HepG2 (cell line): Measurements from ENCODE around the gene SPRYD4. TPM values are rescaled to one million over a fixed set of nuclear protein-coding genes. Genes with fewer than 3 reads are reported as not detected.

Source experiments
- ASH2L ChIP-seq: fragments of 300-600, 200-600 bp; sonication (generic); IDR thresholded peaks from 2 replicates; pipeline ENCODE4 v1.7.0; 2017; ENCODE audit warnings: low read depth, mild to moderate bottlenecking, moderate library complexity, mixed read lengths, low read length; ENCODE audit not compliant: insufficient read length
- ATF5 ChIP-seq: sonication (generic); formaldehyde crosslinking; IDR thresholded peaks from 2 replicates; pipeline ENCODE4 v1.4.0; 2020; ENCODE audit warnings: mild to moderate bottlenecking, low read depth, missing genetic modification reagents
- BRF2 ChIP-seq: sonication (generic); formaldehyde crosslinking; IDR thresholded peaks from 2 replicates; pipeline ENCODE4 v1.8.1; 2022; ENCODE audit warnings: mild to moderate bottlenecking, missing genetic modification reagents
- DMAP1 ChIP-seq: IDR thresholded peaks from 2 replicates; pipeline ENCODE4 v1.6.1; 2016
- FOXJ3 ChIP-seq: sonication (generic); formaldehyde crosslinking; IDR thresholded peaks from 2 replicates; pipeline ENCODE4 v1.4.0; 2020; ENCODE audit warnings: missing genetic modification reagents, mild to moderate bottlenecking, borderline replicate concordance
- HNF4G ChIP-seq, 2 experiments: sonication (generic) in 1 of 2; formaldehyde crosslinking in 1 of 2; IDR thresholded peaks; 2 replicates each; pipeline versions ENCODE4 v1.4.0 to v1.6.1; 2011 to 2020; ENCODE audit warnings: borderline replicate concordance in 2 of 2, low read depth in 2 of 2, mild to moderate bottlenecking in 2 of 2, low read length in 1 of 2, missing genetic modification reagents in 1 of 2, moderate library complexity in 1 of 2
- HNRNPL ChIP-seq: fragments of 200-400 bp; formaldehyde crosslinking; IDR thresholded peaks from 2 replicates; pipeline ENCODE4 v1.6.1; 2017; ENCODE audit warnings: mild to moderate bottlenecking, low read depth, low read length
- HOXA5 ChIP-seq: sonication (generic); formaldehyde crosslinking; IDR thresholded peaks from 2 replicates; pipeline ENCODE4 v1.4.0; 2020; ENCODE audit warnings: missing genetic modification reagents
- LRRFIP1 ChIP-seq: sonication (generic); formaldehyde crosslinking; conservative IDR thresholded peaks from 2 replicates; pipeline ENCODE4 v1.4.0; 2020; ENCODE audit warnings: missing genetic modification reagents
- MAF1 ChIP-seq: sonication (generic); formaldehyde crosslinking; IDR thresholded peaks from 2 replicates; pipeline ENCODE4 v1.5.0; 2020; ENCODE audit warnings: missing genetic modification reagents, borderline replicate concordance
- ZBTB3 ChIP-seq: sonication (generic); formaldehyde crosslinking; IDR thresholded peaks from 2 replicates; pipeline ENCODE4 v1.4.0; 2020; ENCODE audit warnings: low read depth, mild to moderate bottlenecking, moderate library complexity, missing genetic modification reagents, borderline replicate concordance
- ZNF136 ChIP-seq: sonication (generic); formaldehyde crosslinking; IDR thresholded peaks from 2 replicates; pipeline ENCODE4 v1.8.1; 2022; ENCODE audit warnings: low read depth, mild to moderate bottlenecking, moderate library complexity, missing genetic modification reagents
- ZNF207 ChIP-seq: fragments of 450-650 bp; IDR thresholded peaks from 2 replicates; pipeline ENCODE4 v1.6.1; 2016; ENCODE audit warnings: antibody characterized with exemption, borderline replicate concordance
- ZNF318 ChIP-seq: sonication (generic); formaldehyde crosslinking; IDR thresholded peaks from 2 replicates; pipeline ENCODE4 v1.4.0; 2020; ENCODE audit warnings: mild to moderate bottlenecking, missing genetic modification reagents
- ZNF468 ChIP-seq: sonication (generic); formaldehyde crosslinking; IDR thresholded peaks from 2 replicates; pipeline ENCODE4 v1.8.0; 2022; ENCODE audit warnings: mild to moderate bottlenecking, moderate library complexity, missing genetic modification reagents
- polyA plus RNA-seq, 8 experiments: library from polyadenylated mRNA; depleted of rRNA in 3 of 8; stranded (reverse) in 7 of 8; unstranded in 1 of 8; fragments of >200 nt; fragmentation: Illumina TruSeq in 4 of 8; extraction: Trizol in 4 of 8; gene quantifications; 2 replicates each; pipeline versions ENCODE4 v1.2.1 to v1.2.3, GENCODE V29; 2011 to 2016; ENCODE audit warnings: low read depth in 4 of 8, missing spikeins in 1 of 8, mixed read lengths in 1 of 8; ENCODE audit not compliant: insufficient read depth in 1 of 8
- total RNA-seq, 5 experiments: library from RNA; depleted of rRNA; stranded (reverse); fragments of >200 nt; fragmentation: Illumina TruSeq; extraction: Trizol; gene quantifications; 2 replicates each; pipeline ENCODE4 v1.2.3, GENCODE V29; 2016; ENCODE audit warnings: low read depth in 1 of 5

Gene SPRYD4
- total and polyA plus RNA-seq, 2 of the 13 experiments (the other 11 are each of a cell fraction or from before 2014, with no cell fraction given), result 3.9 to 4.5 TPM

- no peak for TF ChIP-seq ASH2L
- no peak for TF ChIP-seq HNF4G (IDR thresholded peaks at IDR 0.05; ENCODE audit: borderline replicate concordance, low read depth, low read length)
- TF ChIP-seq HNF4G (CRISPR knock-in tag; IDR thresholded peaks at IDR 0.05; ENCODE audit: borderline replicate concordance, low read depth), result no peak
- TF ChIP-seq ZNF136, result peak; percentile 94
- TF ChIP-seq ZNF468 (CRISPR knock-in tag), result no peak
- TF ChIP-seq DMAP1 (CRISPR knock-in tag), result peak; percentile 98
- TF ChIP-seq BRF2 (CRISPR knock-in tag), result no peak
- TF ChIP-seq ZNF318 (CRISPR knock-in tag), result no peak
- TF ChIP-seq HNRNPL, result 0 out of 2 replicates have a peak, but pooled peaks have one; percentile 62
- TF ChIP-seq ZBTB3 (CRISPR knock-in tag), result peak; percentile 74
- TF ChIP-seq HOXA5, result peak; percentile 74; the same call in 1 of the 2 replicates
- 0 out of 2 replicates have a peak, but pooled peaks have one; percentile 41 for TF ChIP-seq ATF5
- TF ChIP-seq ZNF207, result no peak
- TF ChIP-seq FOXJ3 (CRISPR knock-in tag), result 0 out of 2 replicates have a peak, but pooled peaks have one; percentile 12
- 0 out of 2 replicates have a peak, but pooled peaks have one; percentile 36 for TF ChIP-seq MAF1
- TF ChIP-seq LRRFIP1 (CRISPR knock-in tag), result no peak
Measured at GRCh38 chr12:56468216-56469006, at the start of gene SPRYD4 (continued).
